ENCODE data around the gene FGF12. TPM values are rescaled to one million over a fixed set of nuclear protein-coding genes. Genes with fewer than 3 reads are reported as not detected.

The FGF12 gene
- total RNA-seq, 1 experiment from 2014 or later = 0.09 TPM

DNA sequence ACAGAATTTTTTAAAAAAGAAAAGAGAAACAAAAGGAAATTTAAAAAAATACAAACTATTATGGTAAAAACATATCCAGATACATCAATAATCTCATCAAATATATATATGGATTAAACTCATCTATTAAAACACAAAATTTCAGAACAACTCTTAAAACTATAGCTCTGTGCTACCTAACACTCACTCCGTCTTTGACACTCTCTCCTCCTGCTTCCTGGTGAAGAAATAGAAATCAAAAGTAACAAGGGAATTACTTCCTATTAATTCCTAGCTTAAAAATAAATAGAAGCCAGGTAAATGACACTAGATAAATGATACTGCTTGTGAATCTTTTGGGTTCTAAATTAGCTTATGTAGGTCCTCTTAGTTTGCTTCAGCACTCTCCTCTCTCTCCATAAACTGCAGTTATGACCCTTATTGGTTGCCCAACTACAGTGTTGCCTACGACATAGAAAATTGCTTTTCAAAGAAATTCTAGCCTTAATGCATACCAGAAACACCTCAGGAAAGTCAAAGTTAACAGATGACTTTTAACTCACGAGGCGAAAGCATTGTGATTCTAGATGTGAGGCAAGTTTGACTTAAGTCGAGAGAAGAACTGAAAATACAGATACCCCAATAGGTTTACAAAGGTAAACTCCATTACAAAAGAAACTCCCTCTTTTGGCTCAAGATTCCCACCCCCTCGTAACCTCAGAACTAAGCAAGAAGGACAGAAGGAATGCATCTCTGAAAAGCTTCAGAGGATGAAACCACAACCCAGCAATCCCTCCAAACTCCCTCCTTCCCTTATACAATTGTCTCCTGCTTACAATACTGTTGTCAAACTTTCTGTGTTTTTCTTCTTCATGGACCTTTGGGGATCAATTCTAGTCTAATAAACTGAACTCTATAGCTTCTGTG lies 394.7 kb downstream of the FGF12 start:
- ChIA-PET POLR2A (no interaction called here), CTCF (interaction anchor here (0.6 kb wide), 2 partner anchors 40 to 91 kb away, joined by 3 read pairs; no protein-coding TSS in a partner anchor)
- no peaks in the 10 kb centered on the region for H3K36me3 Mint-ChIP-seq (ENCODE audit: insufficient read depth, unreplicated experiment)

DNA sequence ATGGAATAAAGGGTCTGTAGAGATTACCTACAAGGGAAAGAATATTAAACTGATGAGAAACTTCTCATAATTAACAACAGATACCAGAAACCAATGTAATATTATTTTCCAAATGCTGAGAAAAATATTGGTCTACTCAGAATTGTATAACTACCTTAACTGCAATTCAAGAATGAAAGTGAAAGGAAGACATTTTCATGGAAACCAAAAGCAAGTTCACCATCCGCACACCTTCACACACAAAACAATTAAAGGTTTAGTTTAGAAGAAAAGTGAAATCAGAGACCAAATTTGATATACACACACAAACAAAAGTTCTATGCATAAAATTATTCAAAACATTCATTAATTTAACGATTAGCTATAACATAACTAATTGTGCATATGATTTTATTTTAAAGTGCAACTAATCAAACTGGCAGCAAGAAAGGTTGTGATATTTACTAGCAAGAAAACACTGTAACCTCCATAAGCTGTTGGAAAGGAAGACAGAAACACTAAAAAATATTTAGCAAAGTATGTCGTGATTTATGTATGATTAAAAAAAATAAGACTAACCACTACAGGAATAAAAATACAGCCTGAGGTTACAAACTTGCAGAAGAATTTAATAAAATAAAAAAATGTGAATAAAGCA lies 395.5 kb downstream of the FGF12 start:
- Mint-ChIP-seq H3K4me3 (ENCODE audit: unreplicated experiment) (peak overlapping the region; percentile 24), H3K27me3 (ENCODE audit: insufficient read depth, unreplicated experiment) (peaks cover 71% of the 10 kb centered on the region), H3K27ac (ENCODE audit: low read depth, unreplicated experiment) (no peak overlapping the region), H3K4me1 (ENCODE audit: insufficient read depth, unreplicated experiment) (no peaks in the 10 kb centered on the region), H3K36me3 (ENCODE audit: insufficient read depth, unreplicated experiment) (no peaks in the 10 kb centered on the region), H3K9me3 (ENCODE audit: unreplicated experiment) (no peaks in the 10 kb centered on the region)
- TF ChIP-seq, protein P1, sequence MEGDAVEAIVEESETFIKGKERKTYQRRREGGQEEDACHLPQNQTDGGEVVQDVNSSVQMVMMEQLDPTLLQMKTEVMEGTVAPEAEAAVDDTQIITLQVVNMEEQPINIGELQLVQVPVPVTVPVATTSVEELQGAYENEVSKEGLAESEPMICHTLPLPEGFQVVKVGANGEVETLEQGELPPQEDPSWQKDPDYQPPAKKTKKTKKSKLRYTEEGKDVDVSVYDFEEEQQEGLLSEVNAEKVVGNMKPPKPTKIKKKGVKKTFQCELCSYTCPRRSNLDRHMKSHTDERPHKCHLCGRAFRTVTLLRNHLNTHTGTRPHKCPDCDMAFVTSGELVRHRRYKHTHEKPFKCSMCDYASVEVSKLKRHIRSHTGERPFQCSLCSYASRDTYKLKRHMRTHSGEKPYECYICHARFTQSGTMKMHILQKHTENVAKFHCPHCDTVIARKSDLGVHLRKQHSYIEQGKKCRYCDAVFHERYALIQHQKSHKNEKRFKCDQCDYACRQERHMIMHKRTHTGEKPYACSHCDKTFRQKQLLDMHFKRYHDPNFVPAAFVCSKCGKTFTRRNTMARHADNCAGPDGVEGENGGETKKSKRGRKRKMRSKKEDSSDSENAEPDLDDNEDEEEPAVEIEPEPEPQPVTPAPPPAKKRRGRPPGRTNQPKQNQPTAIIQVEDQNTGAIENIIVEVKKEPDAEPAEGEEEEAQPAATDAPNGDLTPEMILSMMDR (IDR thresholded peaks at IDR 0.05; ENCODE audit: unreplicated experiment) = no peak
- POLR2A ChIA-PET = no interaction called here
- intact Hi-C loops (cut with micrococcal nuclease) = loop anchor here (10.0 kb wide), 1 partner anchor 917 kb away; no protein-coding TSS in a partner anchor
- CTCF ChIA-PET = no interaction called here
- DNase-seq (ENCODE audit: unreplicated experiment) = no peak
- BruUV-seq (replicated peaks) = no TSS peak

More for the DNA sequence above, 394.7 kb downstream of the FGF12 start:
- no peak overlapping the region for H3K4me3 Mint-ChIP-seq (ENCODE audit: unreplicated experiment)
- no peaks in the 10 kb centered on the region for H3K4me1 Mint-ChIP-seq (ENCODE audit: insufficient read depth, unreplicated experiment)
- H3K9me3 Mint-ChIP-seq (ENCODE audit: unreplicated experiment) = no peaks in the 10 kb centered on the region
- no peak for DNase-seq (ENCODE audit: unreplicated experiment)
- no peak overlapping the region for H3K27ac Mint-ChIP-seq (ENCODE audit: low read depth, unreplicated experiment)
- no TSS peak for BruUV-seq (replicated peaks)
- peaks cover 77% of the 10 kb centered on the region for H3K27me3 Mint-ChIP-seq (ENCODE audit: insufficient read depth, unreplicated experiment)
- intact Hi-C loops (cut with micrococcal nuclease) = loop anchor here (10.0 kb wide), 1 partner anchor 918 kb away; no protein-coding TSS in a partner anchor
- TF ChIP-seq, protein P1 (IDR thresholded peaks at IDR 0.05; ENCODE audit: unreplicated experiment) = no peak

DNA sequence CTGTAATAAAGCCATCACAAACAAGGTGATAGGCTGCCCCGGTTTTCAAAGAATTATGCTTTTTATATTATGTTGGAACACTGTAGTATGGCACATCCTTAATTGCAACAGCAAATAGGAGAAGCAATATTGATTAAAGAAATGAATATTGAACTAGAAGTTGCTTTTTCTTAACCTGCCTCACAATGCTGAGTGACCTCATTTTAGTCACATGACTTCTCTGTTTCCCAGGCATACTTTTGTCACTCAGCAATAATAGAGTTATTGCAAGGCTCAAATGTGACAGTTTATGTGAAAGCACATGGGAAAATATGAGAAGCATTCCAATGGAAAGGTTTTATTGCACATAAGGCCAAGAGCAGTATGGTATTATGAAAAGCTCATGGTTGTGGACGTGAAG lies 400.7 kb downstream of the FGF12 start:
- Mint-ChIP-seq H3K9me3 (ENCODE audit: unreplicated experiment) (no peaks in the 10 kb centered on the region), H3K4me1 (ENCODE audit: insufficient read depth, unreplicated experiment) (no peaks in the 10 kb centered on the region), H3K27ac (ENCODE audit: low read depth, unreplicated experiment) (no peak overlapping the region), H3K4me3 (ENCODE audit: unreplicated experiment) (no peak overlapping the region), H3K27me3 (ENCODE audit: insufficient read depth, unreplicated experiment) (peaks cover 62% of the 10 kb centered on the region), H3K36me3 (ENCODE audit: insufficient read depth, unreplicated experiment) (no peaks in the 10 kb centered on the region)
- POLR2A ChIA-PET = no interaction called here
- TF ChIP-seq, protein P1 (IDR thresholded peaks at IDR 0.05; ENCODE audit: unreplicated experiment) = no peak
- CTCF ChIA-PET = no interaction called here
- no TSS peak for BruUV-seq (replicated peaks)
- intact Hi-C loops (cut with micrococcal nuclease) = no loop called here
- DNase-seq (ENCODE audit: unreplicated experiment) = no peak

DNA sequence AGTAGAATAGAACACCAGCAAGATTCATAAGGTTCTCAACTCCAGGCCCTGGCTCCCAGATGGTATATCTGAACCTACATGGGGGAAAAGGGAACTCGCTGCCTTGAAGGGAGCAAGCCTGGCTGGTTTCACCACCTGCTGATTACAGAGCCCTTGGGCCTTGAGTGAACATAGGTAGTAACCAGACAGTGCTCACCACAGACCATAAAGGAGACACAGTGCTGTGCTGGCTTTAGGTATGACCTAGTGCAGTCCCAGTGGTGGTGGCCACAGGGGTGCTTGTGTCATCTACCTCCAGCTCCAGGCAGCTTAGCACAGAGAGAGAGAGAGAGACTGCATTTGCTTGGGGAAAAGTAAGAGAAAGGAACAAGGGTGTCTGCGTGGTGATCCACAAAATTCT lies 409.8 kb downstream of the FGF12 start:
- DNase-seq (ENCODE audit: unreplicated experiment) = no peak
- no TSS peak for BruUV-seq (replicated peaks)
- ChIA-PET CTCF (interaction anchor here (1.3 kb wide), 1 partner anchor 127 kb away, joined by 4 read pairs; no protein-coding TSS in a partner anchor), POLR2A (no interaction called here)
- H3K36me3 Mint-ChIP-seq (ENCODE audit: insufficient read depth, unreplicated experiment) = no peaks in the 10 kb centered on the region
- H3K27me3 Mint-ChIP-seq (ENCODE audit: insufficient read depth, unreplicated experiment) = peaks cover 70% of the 10 kb centered on the region
- no peak overlapping the region for H3K27ac Mint-ChIP-seq (ENCODE audit: low read depth, unreplicated experiment)
- H3K9me3 Mint-ChIP-seq (ENCODE audit: unreplicated experiment) = no peaks in the 10 kb centered on the region
- intact Hi-C loops (cut with micrococcal nuclease) = no loop called here
- TF ChIP-seq, protein P1 (IDR thresholded peaks at IDR 0.05; ENCODE audit: unreplicated experiment) = no peak
- no peak overlapping the region for H3K4me3 Mint-ChIP-seq (ENCODE audit: unreplicated experiment)
- no peaks in the 10 kb centered on the region for H3K4me1 Mint-ChIP-seq (ENCODE audit: insufficient read depth, unreplicated experiment)

All from MCF 10A (cell line).